Osteoblast (primary cell): ENCODE data around the gene FBXL19. TPM values are rescaled to one million over a fixed set of nuclear protein-coding genes. Genes with fewer than 3 reads are reported as not detected.

Experiments used
- DNase-seq: peaks from one replicate; pipeline ENCODE4 v3.0.0; 2011; ENCODE audit warnings: low spot score, mixed read lengths; ENCODE audit not compliant: insufficient read length; ENCODE audit errors: missing footprints
- H2AFZ ChIP-seq: 2 replicates; pipeline ENCODE4 v1.6.0; 2011; ENCODE audit warnings: mild to moderate bottlenecking, low read length
- H3K27ac ChIP-seq: 2 replicates; pipeline ENCODE4 v1.5.1; 2011; ENCODE audit warnings: mild to moderate bottlenecking, low read depth, low read length, moderate library complexity
- H3K27me3 ChIP-seq: 2 replicates; pipeline ENCODE4 v1.6.0; 2012; ENCODE audit warnings: mild to moderate bottlenecking, control low read depth, inconsistent platforms, low read length, moderate library complexity; ENCODE audit not compliant: insufficient read depth
- H3K36me3 ChIP-seq: 2 replicates; pipeline ENCODE4 v1.5.1; 2011; ENCODE audit warnings: mild to moderate bottlenecking, low read length, control low read depth, moderate library complexity; ENCODE audit not compliant: insufficient read depth
- H3K4me1 ChIP-seq: 2 replicates; pipeline ENCODE4 v1.5.1; 2011; ENCODE audit warnings: mild to moderate bottlenecking, low read length, control low read depth, moderate library complexity; ENCODE audit not compliant: insufficient read depth
- H3K4me2 ChIP-seq: 2 replicates; pipeline ENCODE4 v1.6.0; 2011; ENCODE audit warnings: mild to moderate bottlenecking, low read length; ENCODE audit not compliant: insufficient read depth
- H3K4me3 ChIP-seq: fragments of 200-600 bp; sonication (generic); 3 replicates; pipeline ENCODE4 v1.5.1; 2012; ENCODE audit warnings: mild to moderate bottlenecking, low read length, inconsistent platforms; ENCODE audit not compliant: insufficient read depth
- H3K79me2 ChIP-seq: 2 replicates; pipeline ENCODE4 v1.6.0; 2012; ENCODE audit warnings: mild to moderate bottlenecking, low read length, control low read depth, inconsistent platforms; ENCODE audit not compliant: insufficient read depth
- H3K9me3 ChIP-seq: 2 replicates; pipeline ENCODE4 v1.5.1; 2011; ENCODE audit warnings: low read depth, low read length, control low read depth
- H4K20me1 ChIP-seq: 2 replicates; pipeline ENCODE4 v1.6.0; 2012; ENCODE audit warnings: mild to moderate bottlenecking, low read length, control low read depth; ENCODE audit not compliant: insufficient read depth
- total RNA-seq: library from RNA; depleted of rRNA; stranded (reverse); fragments of >200 nt; gene quantifications from 2 replicates; pipeline ENCODE4 v1.2.3, GENCODE V29; 2012
- TF ChIP-seq, protein P1 (sequence below): IDR thresholded peaks from 2 replicates; pipeline ENCODE4 v1.5.1; 2011; ENCODE audit warnings: mild to moderate bottlenecking, low read depth, low read length, moderate library complexity; ENCODE audit errors: extremely low read depth

FBXL19 gene
- total RNA-seq, 1 donor, result 14.5 TPM

DNA sequence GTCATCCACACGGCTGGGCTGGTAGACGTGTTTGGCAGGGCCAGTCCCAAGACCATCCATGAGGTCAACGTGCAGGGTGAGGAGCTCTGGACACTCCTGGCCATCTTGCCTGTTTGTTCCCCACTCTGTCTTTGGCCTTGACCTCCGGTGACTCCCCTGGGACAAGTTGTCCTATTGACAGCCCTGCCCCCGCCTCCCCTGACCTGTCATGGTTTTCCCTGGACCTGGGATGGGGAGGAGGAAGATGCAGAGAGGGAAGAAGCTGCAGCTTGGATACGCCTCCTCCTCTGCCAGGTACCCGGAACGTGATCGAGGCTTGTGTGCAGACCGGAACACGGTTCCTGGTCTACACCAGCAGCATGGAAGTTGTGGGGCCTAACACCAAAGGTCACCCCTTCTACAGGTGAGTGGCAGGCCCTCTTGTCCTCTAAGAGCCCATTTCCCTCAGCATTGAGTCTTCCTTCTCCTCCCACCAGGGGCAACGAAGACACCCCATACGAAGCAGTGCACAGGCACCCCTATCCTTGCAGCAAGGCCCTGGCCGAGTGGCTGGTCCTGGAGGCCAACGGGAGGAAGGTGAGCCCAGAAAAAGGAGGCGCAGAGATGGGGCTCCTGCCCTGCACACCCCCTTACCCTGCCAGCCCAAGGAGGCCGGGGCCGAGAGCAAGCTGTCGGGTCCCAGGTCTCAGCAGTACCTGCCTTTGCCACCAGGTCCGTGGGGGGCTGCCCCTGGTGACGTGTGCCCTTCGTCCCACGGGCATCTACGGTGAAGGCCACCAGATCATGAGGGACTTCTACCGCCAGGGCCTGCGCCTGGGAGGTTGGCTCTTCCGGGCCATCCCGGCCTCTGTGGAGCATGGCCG lies 63.0 kb downstream of the FBXL19 start:
- Histone ChIP-seq H3K27me3 (no peaks in the 10 kb centered on the region), H3K79me2 (no peaks in the 10 kb centered on the region), H2AFZ (no peak overlapping the region), H3K4me3 (no peak overlapping the region), H4K20me1 (no peaks in the 10 kb centered on the region), H3K4me1 (peaks cover 14% of the 10 kb centered on the region), H3K9me3 (no peaks in the 10 kb centered on the region), H3K27ac (peak overlapping the region; percentile 45), H3K4me2 (peak overlapping the region; percentile 84), H3K36me3 (peaks cover 14% of the 10 kb centered on the region)
- no peak for DNase-seq
- TF ChIP-seq, protein P1, sequence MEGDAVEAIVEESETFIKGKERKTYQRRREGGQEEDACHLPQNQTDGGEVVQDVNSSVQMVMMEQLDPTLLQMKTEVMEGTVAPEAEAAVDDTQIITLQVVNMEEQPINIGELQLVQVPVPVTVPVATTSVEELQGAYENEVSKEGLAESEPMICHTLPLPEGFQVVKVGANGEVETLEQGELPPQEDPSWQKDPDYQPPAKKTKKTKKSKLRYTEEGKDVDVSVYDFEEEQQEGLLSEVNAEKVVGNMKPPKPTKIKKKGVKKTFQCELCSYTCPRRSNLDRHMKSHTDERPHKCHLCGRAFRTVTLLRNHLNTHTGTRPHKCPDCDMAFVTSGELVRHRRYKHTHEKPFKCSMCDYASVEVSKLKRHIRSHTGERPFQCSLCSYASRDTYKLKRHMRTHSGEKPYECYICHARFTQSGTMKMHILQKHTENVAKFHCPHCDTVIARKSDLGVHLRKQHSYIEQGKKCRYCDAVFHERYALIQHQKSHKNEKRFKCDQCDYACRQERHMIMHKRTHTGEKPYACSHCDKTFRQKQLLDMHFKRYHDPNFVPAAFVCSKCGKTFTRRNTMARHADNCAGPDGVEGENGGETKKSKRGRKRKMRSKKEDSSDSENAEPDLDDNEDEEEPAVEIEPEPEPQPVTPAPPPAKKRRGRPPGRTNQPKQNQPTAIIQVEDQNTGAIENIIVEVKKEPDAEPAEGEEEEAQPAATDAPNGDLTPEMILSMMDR, result no peak

DNA sequence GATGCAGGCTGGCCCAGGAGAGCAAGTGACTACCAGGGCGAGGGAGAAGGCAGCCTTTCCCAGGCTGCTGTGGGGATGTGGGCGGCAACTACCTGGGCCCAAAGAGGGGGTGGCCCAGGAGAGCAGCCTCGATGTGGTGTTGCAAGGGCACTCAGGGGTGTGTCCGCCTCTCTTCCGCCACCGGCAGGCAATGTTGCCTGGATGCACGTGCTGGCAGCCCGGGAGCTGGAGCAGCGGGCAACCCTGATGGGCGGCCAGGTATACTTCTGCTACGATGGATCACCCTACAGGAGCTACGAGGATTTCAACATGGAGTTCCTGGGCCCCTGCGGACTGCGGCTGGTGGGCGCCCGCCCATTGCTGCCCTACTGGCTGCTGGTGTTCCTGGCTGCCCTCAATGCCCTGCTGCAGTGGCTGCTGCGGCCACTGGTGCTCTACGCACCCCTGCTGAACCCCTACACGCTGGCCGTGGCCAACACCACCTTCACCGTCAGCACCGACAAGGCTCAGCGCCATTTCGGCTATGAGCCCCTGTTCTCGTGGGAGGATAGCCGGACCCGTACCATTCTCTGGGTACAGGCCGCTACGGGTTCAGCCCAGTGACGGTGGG lies 64.3 kb downstream of the FBXL19 start:
- no peak overlapping the region for H2AFZ ChIP-seq
- no peak overlapping the region for H3K4me3 ChIP-seq
- TF ChIP-seq, protein P1, result no peak
- no peaks in the 10 kb centered on the region for H4K20me1 ChIP-seq
- no peaks in the 10 kb centered on the region for H3K27me3 ChIP-seq
- H3K79me2 ChIP-seq, result no peaks in the 10 kb centered on the region
- H3K4me2 ChIP-seq, result no peak overlapping the region
- peaks cover 11% of the 10 kb centered on the region for H3K4me1 ChIP-seq
- H3K27ac ChIP-seq, result no peak overlapping the region
- DNase-seq, result no peak
- no peaks in the 10 kb centered on the region for H3K9me3 ChIP-seq
- H3K36me3 ChIP-seq, result peaks cover 10% of the 10 kb centered on the region

DNA sequence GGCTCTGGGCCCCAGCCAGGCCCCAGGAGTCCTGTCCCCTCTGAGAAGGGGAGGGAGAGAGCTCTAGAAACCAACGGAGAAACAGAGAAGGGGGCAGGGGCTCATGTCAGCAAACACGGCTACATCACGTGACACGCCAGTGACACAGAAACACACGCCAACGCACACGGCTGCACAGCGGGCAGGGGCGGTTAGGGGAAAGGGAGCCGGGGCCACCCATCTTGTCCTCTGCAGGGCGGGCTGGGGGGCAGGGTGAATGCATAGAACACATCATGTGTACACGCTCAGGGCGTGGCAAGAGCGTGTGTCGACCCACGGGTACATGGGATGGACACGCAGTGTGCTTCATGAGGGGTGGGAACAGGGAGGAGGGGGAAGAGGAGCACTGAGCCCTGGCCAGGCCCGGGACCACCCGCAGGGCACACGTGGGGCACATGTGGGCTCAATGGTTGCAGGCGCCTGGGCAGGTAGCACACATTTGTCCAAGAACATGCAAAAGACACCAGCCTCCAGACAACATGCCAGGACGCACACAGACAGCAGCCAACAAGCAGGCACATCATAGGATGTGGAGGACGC lies 66.2 kb downstream of the FBXL19 start:
- peaks cover 8% of the 10 kb centered on the region for H3K4me1 ChIP-seq
- no peaks in the 10 kb centered on the region for H3K9me3 ChIP-seq
- H3K27me3 ChIP-seq, result no peaks in the 10 kb centered on the region
- TF ChIP-seq, protein P1, result no peak
- H3K4me2 ChIP-seq, result no peak overlapping the region
- H4K20me1 ChIP-seq, result no peaks in the 10 kb centered on the region
- no peak overlapping the region for H3K4me3 ChIP-seq
- peaks cover 3% of the 10 kb centered on the region for H3K36me3 ChIP-seq
- no peaks in the 10 kb centered on the region for H3K79me2 ChIP-seq
- no peak overlapping the region for H2AFZ ChIP-seq
- DNase-seq, result no peak
- no peak overlapping the region for H3K27ac ChIP-seq

DNA sequence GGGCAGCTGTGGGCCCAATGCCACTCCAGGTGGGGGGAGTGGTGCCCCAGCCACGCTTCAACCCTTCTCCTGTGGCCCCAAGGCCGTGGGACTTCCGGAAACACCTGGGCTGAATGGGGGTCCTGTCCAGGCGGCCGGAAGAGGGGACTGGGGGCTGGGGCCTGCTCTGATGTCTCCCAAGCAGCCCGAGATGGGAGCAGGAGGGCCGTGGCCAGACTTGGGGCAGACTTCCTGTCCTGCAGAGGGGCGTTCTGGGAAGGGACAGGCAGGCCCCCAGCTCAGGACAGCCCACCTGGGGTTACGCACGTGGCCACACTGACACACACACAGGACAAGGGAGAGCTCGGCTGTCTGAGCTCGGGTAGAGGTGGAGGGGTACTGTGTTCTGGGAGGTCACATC lies 66.7 kb downstream of the FBXL19 start:
- H3K27me3 ChIP-seq, result no peaks in the 10 kb centered on the region
- H4K20me1 ChIP-seq, result no peaks in the 10 kb centered on the region
- H3K9me3 ChIP-seq, result no peaks in the 10 kb centered on the region
- H3K36me3 ChIP-seq, result no peaks in the 10 kb centered on the region
- no peak overlapping the region for H3K4me2 ChIP-seq
- H3K27ac ChIP-seq, result no peak overlapping the region
- H3K4me3 ChIP-seq, result no peak overlapping the region
- H2AFZ ChIP-seq, result no peak overlapping the region
- TF ChIP-seq, protein P1, result no peak
- peaks cover 7% of the 10 kb centered on the region for H3K4me1 ChIP-seq
- no peak for DNase-seq
- no peaks in the 10 kb centered on the region for H3K79me2 ChIP-seq
